Heart right ventricle (tissue), 16 donors: ENCODE results near the gene MAGIX. TPM values are rescaled to one million over a fixed set of nuclear protein-coding genes. Genes with fewer than 3 reads are reported as not detected.

Source experiments
- ATAC-seq, 8 donors: fragments of 200-7000 bp; cut with Tn5 transposase; one replicate each; pipeline ENCODE4 v1.9.1; 2020; ENCODE audit warnings: mild to moderate bottlenecking in 8 of 8, moderate library complexity in 8 of 8, moderate number of reproducible peaks in 1 of 8
- DNase-seq, 2 donors: peaks; one replicate each; pipeline ENCODE4 v3.0.0-alpha.2; 2020
- H3K27ac ChIP-seq, 10 donors: fragments of 200-600 bp; sonication (generic) in 2 of 10; one replicate each; pipeline versions ENCODE4 v1.5.0 to v1.8.0; 2020 to 2022; ENCODE audit warnings: mild to moderate bottlenecking in 3 of 10
- H3K27me3 ChIP-seq, 7 donors: fragments of 200-600 bp; one replicate each; pipeline ENCODE4 v1.8.0; 2021 to 2022; ENCODE audit warnings: mild to moderate bottlenecking in 2 of 7
- H3K36me3 ChIP-seq, 9 donors: fragments of 200-600 bp; sonication (generic) in 1 of 9; one replicate each; pipeline versions ENCODE4 v1.5.0 to v1.8.0; 2020 to 2022; ENCODE audit warnings: mild to moderate bottlenecking in 2 of 9
- H3K4me1 ChIP-seq, 9 donors: fragments of 200-600 bp; sonication (generic) in 1 of 9; one replicate each; pipeline versions ENCODE4 v1.5.0 to v1.8.0; 2020 to 2022; ENCODE audit warnings: mild to moderate bottlenecking in 4 of 9
- H3K4me3 ChIP-seq, 10 donors: fragments of 200-600 bp; sonication (generic) in 2 of 10; one replicate each; pipeline versions ENCODE4 v1.5.0 to v1.8.0; 2020 to 2022; ENCODE audit warnings: mild to moderate bottlenecking in 7 of 10, moderate library complexity in 2 of 10
- H3K9me3 ChIP-seq, 11 donors: fragments of 200-600 bp in 10 of 11; sonication (generic) in 2 of 11; one replicate each; pipeline versions ENCODE4 v1.5.0 to v1.8.0; 2013 to 2022; ENCODE audit warnings: mild to moderate bottlenecking in 2 of 11, control low read depth in 1 of 11, moderate library complexity in 1 of 11
- CTCF ChIP-seq, 9 donors: fragments of 200-600 bp; sonication (generic) in 2 of 9; IDR thresholded peaks; one replicate each; pipeline versions ENCODE4 v1.5.0 to v1.8.0; 2021 to 2022; ENCODE audit warnings: antibody characterized with exemption in 9 of 9, mild to moderate bottlenecking in 5 of 9, moderate library complexity in 1 of 9
- WGBS, 2 donors: extraction: QIAGEN DNeasy Blood & Tissue Kit; methylation state at CpG; one replicate each; pipeline ENCODE4 v1.1.7; 2013; ENCODE audit warnings: inconsistent platforms in 1 of 2; 5-methylcytosine and 5-hydroxymethylcytosine counted together
- intact Hi-C, 10 donors: fragments of 100-400 bp; cut with DNase I; formaldehyde crosslinking; loops; one replicate each; pipeline versions ENCODE4 v1.11.1 to v1.14.2; 2022
- polyA plus RNA-seq, 2 donors: library from polyadenylated mRNA; stranded (reverse); fragments of 200-250 nt; gene quantifications; one replicate each; pipeline ENCODE4 v1.2.3, GENCODE V29; 2013
- total RNA-seq, 10 donors: library from RNA; stranded (reverse); fragmentation: NEBNext Ultra II Directional in 3 of 10; extraction: Animal tissue kit (Norgen Biotek cat#: 25700) in 3 of 10; gene quantifications; one replicate each; pipeline versions ENCODE4 v1.2.1 to v1.2.4, GENCODE V29; 2021 to 2023
- donor health status: Arrhythmogenic right ventricular cardiomyopathy.
- donor health status: ischemic (EF 13 %, LVEDD 7.1; RV severe dilation, severe dysfunction).
- donor health status: healthy with polysubstance abuse.
- donor health status: DM: no; HTN: yes; CAD: no.
- donor health status: DM: no; HTN: no; CAD: no.
- donor health status: ischemic (EF 25% LVEDD 6.9; RV normal size, moderate dysfunction).
- donor health status: ischemic (EF 25% LVEDD 5.7; RV mildly dilated, moderate dysfunction).
- donor health status: healthy.
- donor health status: DM: yes; HTN: yes; CAD: no.
- donor health status: Ischemic cardiomyopathy.
- donor health status: ischemic (EF 35%, LVEDD 5.7; RV mildly dilated, moderate dysfunction).
- donor health status: nonischemic (EF 11% LVEDD 7.7; RV severe dilation, severe dysfunction).
- donor health status: DM: yes; HTN: yes; CAD: no.
- donor health status: PGD.
- donor health status: ischemic (EF 29% LVEDD 5.4; RV normal size, mild dysfunction).
- donor health status: nonischemic (EF 23%, LVEDD 6.1; RV moderate dilation, normal function).

The MAGIX gene
- total and polyA plus RNA-seq, 12 donors: 2.7 to 13.5 (median 4.1) TPM

DNA sequence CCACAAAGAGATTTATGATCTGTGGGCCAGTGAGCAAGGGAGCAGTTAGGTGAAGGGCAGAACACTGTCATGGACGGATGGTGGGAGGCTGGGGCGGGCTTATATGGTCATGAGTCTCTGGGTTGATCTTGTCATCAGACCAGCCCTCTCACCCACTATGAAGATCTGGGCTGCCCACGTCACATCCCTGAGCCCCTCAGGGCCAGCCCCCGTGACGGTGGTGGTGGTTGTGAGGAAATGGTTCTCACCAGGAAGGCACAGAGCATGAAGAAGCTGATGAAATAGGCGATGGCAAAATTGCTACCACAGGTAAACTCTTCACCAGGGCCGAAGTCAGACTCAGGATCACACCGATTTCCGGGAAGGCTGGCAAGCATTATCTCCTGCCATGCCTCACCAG, 48.5 kb downstream of the MAGIX start:
- no peak for TF ChIP-seq CTCF (IDR thresholded peaks at IDR 0.05)
- intact Hi-C loops: no loop called here
- H3K36me3 ChIP-seq: no peaks in the 10 kb centered on the region
- no peaks in the 10 kb centered on the region for H3K9me3 ChIP-seq
- ATAC-seq: no peak
- no peak overlapping the region for H3K27ac ChIP-seq
- WGBS, 2 donors: 88% methylated on average over 9 of the region's 9 CpGs
- H3K27me3 ChIP-seq: peaks cover 0 to 12% (median 0%) of the 10 kb centered on the region in 7 donors
- H3K4me1 ChIP-seq: no peaks in the 10 kb centered on the region
- no peak for DNase-seq
- no peak overlapping the region for H3K4me3 ChIP-seq

DNA sequence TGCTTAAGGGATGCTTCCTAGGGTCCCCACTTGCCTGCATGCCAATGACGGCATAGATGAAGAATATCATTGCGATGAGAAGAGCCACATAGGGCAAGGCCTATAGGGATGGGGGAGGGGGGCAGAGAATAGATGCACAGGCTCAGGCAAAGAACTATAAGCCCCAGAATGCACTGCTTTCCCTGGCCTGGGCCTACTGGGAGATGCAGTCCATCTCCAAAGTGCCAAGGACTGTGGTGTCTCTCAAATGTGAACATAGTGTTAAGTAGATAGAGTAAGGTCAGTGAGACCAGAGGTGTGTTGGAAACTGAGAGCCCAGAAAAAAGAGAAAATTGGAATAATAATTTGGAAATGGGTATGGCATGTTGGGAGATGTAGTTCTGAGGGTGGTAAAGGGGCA, 49.7 kb downstream of the MAGIX start:
- Histone ChIP-seq H3K9me3 (no peaks in the 10 kb centered on the region), H3K27me3 (peaks cover 0 to 15% (median 0%) of the 10 kb centered on the region in 7 donors), H3K36me3 (no peaks in the 10 kb centered on the region), H3K4me3 (no peak overlapping the region), H3K4me1 (no peaks in the 10 kb centered on the region), H3K27ac (no peak overlapping the region)
- WGBS, 2 donors: 77 to 96% methylated on average over 2 of the region's 2 CpGs
- no peak for TF ChIP-seq CTCF (IDR thresholded peaks at IDR 0.05)
- no peak for ATAC-seq
- intact Hi-C loops: no loop called here
- no peak for DNase-seq

- ATAC-seq (no peak), DNase-seq (no peak)
- WGBS, 2 donors: 88 to 91% methylated on average over 1 of the region's 1 CpG
- Histone ChIP-seq H3K36me3 (no peaks in the 10 kb centered on the region), H3K4me1 (no peaks in the 10 kb centered on the region), H3K4me3 (no peak overlapping the region), H3K27me3 (peaks cover 0 to 15% (median 0%) of the 10 kb centered on the region in 7 donors), H3K27ac (no peak overlapping the region), H3K9me3 (no peaks in the 10 kb centered on the region)
- no peak for TF ChIP-seq CTCF (IDR thresholded peaks at IDR 0.05)
- intact Hi-C loops: no loop called here
Measured at GRCh38 chrX:49212861-49213260, 50.3 kb downstream of the MAGIX start.

DNA sequence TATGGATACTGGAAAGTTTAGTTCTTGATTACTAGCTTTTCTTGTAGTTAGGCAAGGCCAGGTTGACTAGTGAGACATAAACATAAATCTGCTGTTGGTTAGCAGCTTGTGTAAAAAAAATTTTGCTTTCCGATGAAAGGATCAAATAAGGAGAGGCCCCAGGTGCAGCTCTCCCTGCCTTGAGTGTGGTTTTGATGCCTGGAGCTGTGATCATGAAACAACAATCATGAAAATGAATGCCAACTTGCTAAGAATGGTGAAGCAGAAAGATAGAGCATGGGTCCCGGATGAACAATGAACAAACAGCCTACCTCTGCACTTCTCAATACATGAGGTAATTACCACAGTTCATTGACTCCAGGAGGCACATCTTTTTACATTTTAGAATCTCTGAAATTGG, 51.9 kb downstream of the MAGIX start:
- DNase-seq (no peak), ATAC-seq (no peak)
- Histone ChIP-seq H3K9me3 (no peaks in the 10 kb centered on the region), H3K27me3 (peaks cover 0 to 5% (median 0%) of the 10 kb centered on the region in 7 donors), H3K27ac (no peak overlapping the region), H3K36me3 (no peaks in the 10 kb centered on the region), H3K4me1 (no peaks in the 10 kb centered on the region), H3K4me3 (no peak overlapping the region)
- no peak for TF ChIP-seq CTCF (IDR thresholded peaks at IDR 0.05)
- intact Hi-C loops: no loop called here
- WGBS, 2 donors: 75 to 89% methylated on average over 2 of the region's 2 CpGs
